ENCODE results near the gene DOK6. TPM values are rescaled to one million over a fixed set of nuclear protein-coding genes. Genes with fewer than 3 reads are reported as not detected.
"Not testable (repeated sequence)": the region's sequence is repeated elsewhere in the genome, so short reads cannot be mapped to it uniquely, and the experiment has no call there.

Gene DOK6
- total RNA-seq, 1 experiment from 2014 or later, result 0.30 TPM

GRCh38 chr18:69804776-69805501 is 404.3 kb downstream of the DOK6 start:
- no peak for DNase-seq (ENCODE audit: low read depth)
- in situ Hi-C loops (cut with HindIII; ENCODE audit: low pct_unique_long_range_greater_than_20kb, low sequenced_read_pairs), result no loop called here

GRCh38 chr18:69808399-69808798 is 407.7 kb downstream of the DOK6 start:
- in situ Hi-C loops (cut with HindIII; ENCODE audit: low pct_unique_long_range_greater_than_20kb, low sequenced_read_pairs), result no loop called here
- no peak for DNase-seq (ENCODE audit: low read depth)

- in situ Hi-C loops (cut with HindIII; ENCODE audit: low pct_unique_long_range_greater_than_20kb, low sequenced_read_pairs), result no loop called here
- no peak for DNase-seq (ENCODE audit: low read depth)
Observed at GRCh38 chr18:69813559-69813958, 412.9 kb downstream of the DOK6 start.

- no peak for DNase-seq (ENCODE audit: low read depth)
- in situ Hi-C loops (cut with HindIII; ENCODE audit: low pct_unique_long_range_greater_than_20kb, low sequenced_read_pairs), result no loop called here
Observed at GRCh38 chr18:69814861-69815385, 414.2 kb downstream of the DOK6 start.

GRCh38 chr18:69817335-69817940 is 416.8 kb downstream of the DOK6 start:
- in situ Hi-C loops (cut with HindIII; ENCODE audit: low pct_unique_long_range_greater_than_20kb, low sequenced_read_pairs), result no loop called here
- no peak for DNase-seq (ENCODE audit: low read depth)

GRCh38 chr18:69819460-69819859 is 418.8 kb downstream of the DOK6 start:
- in situ Hi-C loops (cut with HindIII; ENCODE audit: low pct_unique_long_range_greater_than_20kb, low sequenced_read_pairs), result no loop called here
- no peak for DNase-seq (ENCODE audit: low read depth)

GRCh38 chr18:69820538-69820937 is 419.9 kb downstream of the DOK6 start:
- in situ Hi-C loops (cut with HindIII; ENCODE audit: low pct_unique_long_range_greater_than_20kb, low sequenced_read_pairs), result no loop called here
- no peak for DNase-seq (ENCODE audit: low read depth)

GRCh38 chr18:69830189-69830588 is 429.5 kb downstream of the DOK6 start:
- in situ Hi-C loops (cut with HindIII; ENCODE audit: low pct_unique_long_range_greater_than_20kb, low sequenced_read_pairs), result no loop called here
- DNase-seq (ENCODE audit: low read depth), result no peak

GRCh38 chr18:69834980-69835379 is 434.3 kb downstream of the DOK6 start:
- in situ Hi-C loops (cut with HindIII; ENCODE audit: low pct_unique_long_range_greater_than_20kb, low sequenced_read_pairs); DNase-seq (ENCODE audit: low read depth): not testable (repeated sequence)

GRCh38 chr18:69838003-69838402 is 437.3 kb downstream of the DOK6 start:
- DNase-seq (ENCODE audit: low read depth), result no peak
- in situ Hi-C loops (cut with HindIII; ENCODE audit: low pct_unique_long_range_greater_than_20kb, low sequenced_read_pairs), result no loop called here

- DNase-seq (ENCODE audit: low read depth), result peak; percentile 92
- in situ Hi-C loops (cut with HindIII; ENCODE audit: low pct_unique_long_range_greater_than_20kb, low sequenced_read_pairs), result no loop called here
Observed at GRCh38 chr18:69838620-69839411, 438.1 kb downstream of the DOK6 start.

GRCh38 chr18:69839497-69839896 is 438.8 kb downstream of the DOK6 start:
- no peak for DNase-seq (ENCODE audit: low read depth)
- in situ Hi-C loops (cut with HindIII; ENCODE audit: low pct_unique_long_range_greater_than_20kb, low sequenced_read_pairs), result no loop called here

- in situ Hi-C loops (cut with HindIII; ENCODE audit: low pct_unique_long_range_greater_than_20kb, low sequenced_read_pairs), result no loop called here
- no peak for DNase-seq (ENCODE audit: low read depth)
Observed at GRCh38 chr18:69840001-69840400, 439.3 kb downstream of the DOK6 start.

- in situ Hi-C loops (cut with HindIII; ENCODE audit: low pct_unique_long_range_greater_than_20kb, low sequenced_read_pairs), result no loop called here
- DNase-seq (ENCODE audit: low read depth), result no peak
Observed at GRCh38 chr18:69840445-69840844, 439.8 kb downstream of the DOK6 start.

GRCh38 chr18:69841117-69841516 is 440.4 kb downstream of the DOK6 start:
- DNase-seq (ENCODE audit: low read depth), result no peak
- in situ Hi-C loops (cut with HindIII; ENCODE audit: low pct_unique_long_range_greater_than_20kb, low sequenced_read_pairs), result no loop called here

- no peak for DNase-seq (ENCODE audit: low read depth)
- in situ Hi-C loops (cut with HindIII; ENCODE audit: low pct_unique_long_range_greater_than_20kb, low sequenced_read_pairs), result no loop called here
Observed at GRCh38 chr18:69843015-69843414, 442.3 kb downstream of the DOK6 start.

GRCh38 chr18:69844656-69845055 is 444.0 kb downstream of the DOK6 start:
- in situ Hi-C loops (cut with HindIII; ENCODE audit: low pct_unique_long_range_greater_than_20kb, low sequenced_read_pairs), result no loop called here

GRCh38 chr18:69845593-69846506 is 445.2 kb downstream of the DOK6 start:
- DNase-seq (ENCODE audit: low read depth), result peak; percentile 44
- in situ Hi-C loops (cut with HindIII; ENCODE audit: low pct_unique_long_range_greater_than_20kb, low sequenced_read_pairs), result no loop called here

More at GRCh38 chr18:69844656-69845055, 444.0 kb downstream of the DOK6 start:
- DNase-seq (ENCODE audit: low read depth), result no peak

All from Caki2 (cell line).